ENCODE results near the gene WBP1.

The WBP1 gene

DNA sequence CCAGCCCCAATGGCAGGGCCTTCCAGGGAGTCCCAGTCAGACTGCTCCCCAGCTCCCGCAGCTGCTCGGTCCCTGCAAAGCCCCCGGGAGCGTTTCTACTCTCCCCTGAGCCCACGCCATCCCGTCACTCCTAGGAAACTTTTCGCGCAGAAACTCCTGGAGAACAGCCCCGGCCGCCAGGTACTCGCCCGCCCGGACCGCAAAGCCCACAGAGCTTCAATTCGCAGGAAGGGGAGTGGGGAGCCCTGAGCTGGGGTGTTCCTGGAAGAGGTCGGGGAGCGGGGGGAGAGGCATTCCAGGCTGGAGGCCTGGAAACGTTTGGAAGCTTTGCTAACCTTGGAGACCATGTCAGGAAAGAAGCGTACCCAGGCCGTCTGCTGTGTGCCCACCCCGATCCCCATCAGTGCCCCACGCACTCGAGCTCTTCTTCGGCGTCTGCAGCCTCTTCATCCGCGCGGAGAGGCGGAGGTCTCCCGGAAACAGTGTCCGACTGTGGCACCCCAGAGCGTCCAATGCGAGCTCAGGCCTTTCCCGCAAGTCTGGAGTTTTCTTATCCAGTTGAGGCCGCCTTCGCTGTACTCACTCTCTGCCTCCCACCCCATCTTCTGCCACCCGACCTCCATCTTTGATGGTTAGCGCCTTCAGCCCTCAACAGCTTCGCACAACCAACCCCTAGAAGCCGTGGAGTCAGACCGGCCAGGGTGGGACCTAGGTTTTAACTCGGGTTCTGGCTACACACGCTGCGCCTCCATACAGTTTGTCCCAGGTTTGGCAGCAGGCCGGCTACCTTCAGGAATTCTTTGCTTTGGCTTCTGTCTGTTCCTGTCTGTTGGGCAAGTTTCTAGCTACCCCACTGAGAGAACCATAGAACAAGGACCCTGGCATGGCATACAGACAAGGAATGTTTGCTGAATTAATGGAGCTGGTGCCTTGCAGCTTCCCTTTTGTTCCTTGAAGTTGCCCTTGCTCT, 45.6 kb downstream of the WBP1 start:
- no peak for DNase-seq

DNA sequence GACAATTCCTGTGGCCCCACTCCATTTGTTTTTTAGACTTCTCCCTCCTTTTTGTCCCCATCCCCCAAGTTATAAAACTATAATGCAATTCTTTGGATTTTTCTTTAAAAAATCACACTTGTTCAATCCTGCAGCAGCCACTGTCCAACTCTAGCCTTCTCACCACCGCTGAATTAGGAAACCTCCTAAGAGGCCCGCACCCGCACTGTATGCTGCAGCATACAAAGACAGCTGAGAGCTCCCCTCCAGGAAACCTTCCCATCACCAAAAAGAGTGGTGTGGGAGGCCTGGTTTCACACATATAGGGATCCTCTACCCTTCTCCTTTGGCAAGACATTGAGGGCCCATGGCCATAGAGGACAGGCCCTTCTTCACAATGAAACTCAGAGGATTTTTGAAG, 46.4 kb downstream of the WBP1 start:
- DNase-seq, result no peak

DNA sequence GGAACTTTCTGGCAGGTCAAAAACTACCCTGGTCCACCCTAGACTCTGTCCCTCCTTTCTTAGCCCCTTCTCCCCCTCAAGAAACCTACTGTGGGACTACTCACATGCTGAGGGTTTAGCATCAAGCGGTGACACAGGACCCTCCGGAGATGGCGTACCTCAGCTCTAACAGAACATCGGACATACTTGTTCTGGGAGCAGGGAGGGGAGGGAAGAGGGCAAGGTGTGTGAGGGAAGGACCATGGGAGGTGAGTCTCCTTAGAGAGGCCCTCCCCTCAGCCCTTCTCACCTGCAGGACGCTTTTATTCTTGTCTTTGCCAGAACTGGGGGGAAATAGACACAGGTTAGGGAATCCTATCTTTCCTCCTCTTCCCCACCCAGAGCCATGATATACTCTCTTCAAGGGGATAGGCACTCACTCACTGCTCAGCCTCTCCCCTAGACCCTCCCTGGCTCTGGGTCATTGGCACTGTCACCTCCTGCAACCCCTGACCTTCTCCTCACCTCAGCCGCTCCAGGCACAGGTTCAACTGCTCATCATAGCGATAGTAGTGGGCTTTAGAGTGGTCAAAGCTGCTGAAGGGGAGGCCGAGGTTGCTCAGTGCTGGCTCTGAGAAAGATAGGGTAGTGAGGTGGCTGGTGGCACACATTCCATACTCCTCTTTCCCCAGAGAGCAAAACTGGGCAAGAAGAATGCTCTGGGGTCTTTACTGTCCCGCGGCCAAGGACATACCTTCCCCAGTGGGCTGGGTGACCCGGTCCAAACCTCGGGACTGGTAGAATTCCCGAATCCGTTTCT, 47.4 kb downstream of the WBP1 start:
- no peak for DNase-seq

DNA sequence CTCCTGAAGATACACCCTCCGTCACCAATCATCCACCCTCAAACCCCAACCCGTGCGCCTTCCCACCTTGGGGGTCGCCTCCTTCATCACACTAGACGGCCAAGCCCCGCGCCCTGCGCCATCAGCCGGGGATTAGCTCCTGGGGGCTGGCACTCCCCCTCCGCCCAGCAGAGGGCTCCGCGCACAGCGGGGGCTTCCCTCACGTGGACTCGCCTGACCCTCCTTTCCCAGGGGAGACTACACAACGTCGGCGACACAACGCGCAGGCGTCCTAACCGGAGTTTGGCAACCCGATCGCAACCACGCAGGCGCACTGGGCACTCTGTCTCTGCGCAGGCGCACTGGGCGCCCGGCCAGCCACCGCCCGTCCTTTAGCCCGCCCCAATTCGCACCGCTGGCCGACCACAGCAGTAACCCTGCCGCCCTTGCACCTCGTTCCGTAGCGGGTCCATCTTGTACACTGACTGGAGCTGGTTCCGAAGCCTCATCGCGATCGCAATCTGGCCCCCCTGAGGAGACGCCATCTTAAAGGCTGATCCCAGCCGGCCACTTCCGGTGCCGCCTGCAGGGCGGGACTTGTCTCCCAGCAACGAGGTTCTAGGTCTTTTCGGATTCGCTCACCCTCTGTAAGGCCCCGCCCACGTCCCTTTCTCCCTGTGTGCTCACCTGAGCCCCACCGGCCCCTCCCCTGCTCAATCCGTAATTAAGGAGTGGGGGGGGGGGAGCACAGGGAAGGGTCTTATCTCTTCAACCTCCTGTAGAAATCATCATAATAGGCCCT, 49.1 kb downstream of the WBP1 start, which contains the start of gene PCGF1:
PCGF1 (minus strand) TSS at position 551 of the 781 bp plus-strand sequence; CDS start at position 524, 27 bp downstream.
- peak; percentile 98 for DNase-seq

DNA sequence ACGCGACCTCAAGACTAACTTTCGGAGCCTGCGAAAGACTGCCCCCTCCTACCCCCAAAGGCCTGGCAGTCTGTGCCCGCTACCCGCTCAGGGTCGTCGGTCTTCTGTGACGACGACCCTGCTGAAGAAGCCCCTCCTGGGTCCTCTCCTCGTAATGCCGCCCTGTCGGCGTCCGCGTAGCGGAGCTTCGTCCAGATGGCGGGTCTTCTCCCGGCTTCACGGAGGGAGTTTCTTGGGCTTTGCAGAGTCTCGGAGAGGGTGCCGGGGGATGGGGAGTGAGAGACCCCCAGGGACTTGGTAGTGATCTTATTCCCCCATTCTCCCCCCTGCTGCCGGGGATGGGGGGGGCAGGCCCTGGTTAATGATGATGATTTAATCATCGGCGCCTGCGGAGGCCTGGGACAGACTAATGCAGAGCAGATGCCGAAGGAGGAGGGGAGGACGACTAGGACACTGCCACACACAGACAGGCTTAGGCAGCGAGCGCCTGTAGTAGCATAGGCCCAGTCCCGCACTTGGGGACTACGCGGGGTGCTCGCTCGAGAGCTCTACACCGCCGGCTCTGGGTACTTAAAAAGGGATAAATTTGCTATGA, 49.8 kb downstream of the WBP1 start:
- peak; percentile 87 for DNase-seq

DNA sequence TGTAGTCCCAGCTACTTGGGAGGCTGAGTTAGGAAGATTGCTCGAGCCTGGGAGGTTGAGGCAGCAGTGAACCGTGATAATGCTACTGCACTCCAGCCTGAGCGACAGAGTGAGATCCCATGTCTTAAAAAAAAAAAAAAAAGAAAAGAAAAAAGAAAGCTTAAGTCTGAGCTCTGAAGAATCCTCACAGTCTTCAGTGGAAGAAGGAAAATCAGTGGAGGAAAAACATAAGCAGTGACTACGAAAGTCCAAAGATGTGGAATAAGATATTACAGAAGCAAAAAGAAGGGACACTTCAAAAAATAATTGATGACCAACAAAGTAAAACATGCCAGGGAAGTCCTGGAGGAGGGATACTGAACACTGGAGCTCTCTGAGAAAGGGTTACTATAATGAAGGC, 52.0 kb downstream of the WBP1 start:
- no peak for DNase-seq

Data from fibroblast of skin of abdomen (primary cell).